HG03565 (cell line): ENCODE measurements around the gene SESN3.
"Not testable (repeated sequence)": the region's sequence is repeated elsewhere in the genome, so short reads cannot be mapped to it uniquely, and the experiment has no call there.

Source experiments
- ATAC-seq: cut with Tn5 transposase; IDR thresholded peaks from one replicate; pipeline ENCODE4 v1.9.1; 2021; ENCODE audit warnings: mild to moderate bottlenecking, moderate library complexity; ENCODE audit not compliant: unreplicated experiment

Gene SESN3

DNA sequence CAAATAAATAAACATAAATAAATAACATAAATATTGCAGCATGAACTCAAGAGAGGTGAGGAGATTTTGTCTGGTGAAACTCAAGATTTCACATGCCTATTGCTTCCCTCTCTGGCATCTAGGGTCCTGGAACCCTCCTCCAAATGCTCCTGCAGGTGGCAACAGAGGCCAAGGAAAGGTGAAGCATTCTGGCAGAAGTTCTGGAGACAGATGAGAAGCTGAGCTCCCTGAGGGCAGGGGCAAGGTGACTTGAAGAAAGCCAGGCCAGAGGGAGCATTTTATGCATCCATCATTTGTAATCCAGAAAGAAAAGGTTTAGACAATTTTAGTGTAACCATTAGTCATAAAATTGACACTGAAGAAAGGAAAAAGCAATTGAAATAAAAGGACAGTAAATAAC lies 76.5 kb downstream of the SESN3 start:
- ATAC-seq: no peak

DNA sequence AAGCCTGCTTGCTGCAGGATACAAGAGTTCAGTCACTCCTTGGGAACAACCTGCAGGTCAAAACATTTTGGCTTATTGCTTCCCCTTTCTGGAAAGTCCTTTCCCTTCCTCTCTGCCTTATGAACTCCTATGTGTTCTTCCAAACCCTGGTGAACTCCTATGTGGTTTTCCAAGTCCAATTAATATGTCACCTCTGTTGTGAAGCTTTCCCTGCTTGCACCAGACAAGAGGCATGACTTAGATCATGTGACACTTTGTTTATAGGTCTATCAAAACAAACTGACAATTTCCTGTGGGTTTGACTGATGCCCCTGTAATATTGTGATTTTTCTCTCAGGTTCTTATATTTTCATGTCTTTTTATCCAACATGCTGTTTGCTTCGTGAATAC lies 77.2 kb downstream of the SESN3 start:
- ATAC-seq: no peak

DNA sequence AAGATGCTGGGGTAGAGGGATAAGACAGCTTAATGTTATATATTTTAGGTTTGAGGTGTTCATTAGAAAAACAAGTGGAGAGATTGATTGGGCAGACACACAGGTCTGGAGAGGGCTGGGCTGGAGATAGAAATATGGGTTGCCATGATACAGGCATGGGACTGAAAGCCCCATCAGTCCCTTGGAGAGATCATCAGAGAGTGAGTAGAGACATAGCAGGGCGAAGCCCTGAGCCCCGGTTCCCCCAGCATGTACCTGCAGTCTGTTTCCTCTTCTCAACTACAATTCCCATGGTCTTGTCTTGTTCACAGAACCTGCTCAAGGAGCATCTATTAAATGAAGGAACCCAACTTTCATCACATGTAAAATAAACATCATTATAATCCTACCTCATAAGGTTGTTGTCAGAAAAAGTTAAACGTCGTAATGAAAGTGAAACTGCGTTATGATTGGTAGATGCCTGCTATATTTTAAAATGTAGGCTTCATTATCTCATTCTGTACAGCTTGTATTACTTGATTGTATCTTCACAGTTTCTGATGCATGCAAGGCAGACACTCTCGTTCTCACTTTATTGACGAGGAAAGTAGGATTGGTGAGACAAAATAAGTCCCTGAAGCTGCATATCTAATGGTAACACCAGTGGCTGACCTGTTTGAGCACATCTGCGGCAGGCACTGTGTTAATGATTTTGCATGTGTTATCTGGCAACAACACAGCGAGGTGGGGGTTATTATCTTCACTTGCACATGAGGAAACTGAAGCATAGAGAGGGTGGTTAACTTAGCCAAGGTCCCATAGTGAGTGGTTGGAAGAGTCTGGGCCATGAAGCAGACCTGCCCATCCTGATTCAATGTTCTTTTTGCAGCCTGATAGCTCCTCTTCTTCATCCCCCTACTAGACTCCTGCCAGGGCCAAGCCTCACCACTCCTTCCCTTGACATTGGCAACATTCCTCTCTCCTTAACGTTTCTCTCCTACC lies 77.8 kb downstream of the SESN3 start:
- no peak for ATAC-seq

DNA sequence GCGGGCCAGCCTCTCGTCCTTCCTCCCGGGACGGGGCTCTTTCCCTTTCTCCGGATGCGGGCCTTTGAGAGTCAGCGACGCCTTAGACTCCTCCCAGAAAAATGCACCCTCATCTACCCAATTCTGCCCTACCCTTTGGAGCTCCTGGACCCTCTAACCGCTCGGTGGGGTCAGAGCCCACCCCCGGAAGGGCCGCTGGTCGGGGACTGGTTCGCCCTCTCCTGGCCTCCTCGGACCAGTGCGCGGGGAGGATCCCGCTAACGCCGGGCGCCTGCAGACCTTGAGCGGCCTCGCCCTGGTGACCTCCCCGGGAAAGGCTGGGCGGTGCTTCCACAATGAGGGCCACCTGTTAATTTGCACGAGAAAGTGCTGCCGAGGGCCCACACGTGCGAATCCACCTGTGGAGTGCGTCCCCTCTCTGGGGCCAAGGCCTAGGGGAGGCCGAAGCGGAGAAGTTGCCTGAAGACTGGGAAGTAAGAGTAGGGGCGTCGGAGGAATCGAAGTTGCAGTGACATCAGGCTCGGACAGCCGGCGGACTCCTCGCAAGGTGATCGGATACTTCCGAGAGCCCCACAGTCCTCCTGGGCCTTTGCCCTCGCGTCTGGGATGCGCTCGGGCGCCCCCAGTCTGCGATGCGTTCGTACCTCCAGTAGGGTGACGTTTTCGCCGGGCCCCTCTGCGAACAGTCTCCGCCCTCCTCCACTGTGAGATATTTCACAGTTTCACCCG lies 79.9 kb downstream of the SESN3 start:
- peak; percentile 85 for ATAC-seq

DNA sequence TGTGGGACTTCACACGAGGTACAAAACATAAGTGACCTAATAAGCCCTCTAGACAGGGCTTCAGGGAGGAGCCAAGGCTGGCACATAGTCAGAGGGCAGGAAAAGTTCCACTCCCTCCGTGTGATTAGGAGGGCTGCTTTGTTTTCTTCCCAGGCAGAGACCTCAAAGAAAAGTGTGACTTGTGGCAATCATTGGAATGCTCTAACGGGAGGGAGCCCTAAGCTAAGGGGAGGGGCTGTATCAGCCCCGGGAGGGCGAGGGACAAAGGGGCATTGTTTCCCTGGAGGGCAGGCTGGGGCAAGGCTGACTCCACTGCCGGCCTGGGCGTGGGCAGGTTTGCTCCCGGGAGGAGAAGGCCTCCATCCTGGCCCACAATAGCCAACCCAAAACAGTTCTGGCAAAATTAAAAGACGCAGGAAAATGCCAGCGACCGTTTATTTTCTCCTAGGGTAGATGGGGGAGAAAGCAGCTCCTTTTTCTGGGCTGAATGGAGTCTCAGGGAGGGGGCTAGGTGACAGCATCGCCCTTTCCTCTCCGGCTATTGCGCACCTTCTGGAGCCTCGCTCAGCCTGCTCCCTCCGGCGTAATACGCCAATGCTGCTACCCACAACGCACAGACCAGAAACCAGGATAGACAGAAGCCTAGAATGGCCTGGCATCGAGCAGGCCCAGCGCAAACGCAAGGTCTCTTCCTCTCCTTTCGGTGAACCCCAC lies 81.2 kb downstream of the SESN3 start:
- no peak for ATAC-seq

DNA sequence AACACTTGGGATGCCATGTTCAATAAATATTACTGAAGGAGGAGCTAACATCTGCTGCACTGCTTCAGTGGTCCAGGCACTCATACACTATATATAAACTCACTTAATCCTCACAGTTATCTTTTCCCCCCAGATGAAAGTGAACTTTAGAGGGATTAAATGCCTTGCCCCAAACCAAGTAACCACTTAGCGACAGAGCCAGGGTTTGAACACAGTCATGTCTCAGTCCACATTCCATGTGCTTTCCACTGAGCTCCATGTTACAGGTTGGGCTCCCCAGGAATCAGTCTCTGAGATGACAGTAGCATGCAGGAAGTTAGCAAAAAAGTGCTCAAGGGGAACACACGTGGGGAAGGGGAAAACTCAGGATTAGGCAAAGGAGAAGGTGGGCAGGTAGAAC lies 82.1 kb downstream of the SESN3 start:
- no peak for ATAC-seq

DNA sequence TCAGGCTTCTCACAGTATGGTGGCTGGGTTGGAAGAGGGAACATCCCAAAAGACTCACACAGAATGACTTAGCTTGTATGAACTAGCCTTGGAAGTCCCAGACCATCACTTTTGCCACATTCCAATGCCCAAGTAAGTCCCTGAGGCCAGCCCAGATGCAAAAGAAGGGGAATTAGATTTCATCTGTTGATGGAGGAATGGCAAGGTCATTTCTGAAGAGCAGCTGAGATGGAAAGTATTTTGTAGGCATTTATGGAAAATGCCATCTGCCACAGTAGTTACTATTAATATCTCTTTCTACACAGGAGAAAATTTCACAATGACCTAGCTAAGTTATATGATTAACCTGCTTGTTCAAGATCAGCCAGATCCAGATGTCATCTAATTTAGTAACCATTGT lies 82.6 kb downstream of the SESN3 start:
- no peak for ATAC-seq

DNA sequence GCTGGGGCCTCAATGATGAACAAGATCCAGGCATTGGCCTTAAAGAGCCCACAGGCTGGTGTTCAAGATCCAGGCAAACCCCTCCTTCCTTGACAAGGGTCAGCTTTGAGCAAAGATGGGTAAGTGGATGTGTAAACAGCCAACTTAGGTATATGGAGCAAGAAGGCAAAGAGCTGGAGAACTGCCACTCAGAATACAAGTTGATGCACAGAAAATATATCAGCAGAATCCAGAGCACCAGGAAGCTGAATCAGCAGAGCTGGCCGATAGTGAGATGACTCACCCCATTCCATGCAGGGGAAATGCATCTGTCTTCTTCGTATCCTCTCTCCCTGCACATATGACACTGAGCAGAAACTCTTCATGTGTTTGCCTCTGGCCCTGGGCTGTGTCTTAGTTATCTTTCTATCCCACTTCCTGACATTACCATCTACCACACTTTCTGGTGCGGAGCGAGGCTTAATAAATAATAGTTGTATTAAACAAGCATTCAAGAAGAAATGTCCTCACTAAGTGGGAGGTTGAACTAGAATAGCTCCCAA lies 83.6 kb downstream of the SESN3 start:
- ATAC-seq: no peak

DNA sequence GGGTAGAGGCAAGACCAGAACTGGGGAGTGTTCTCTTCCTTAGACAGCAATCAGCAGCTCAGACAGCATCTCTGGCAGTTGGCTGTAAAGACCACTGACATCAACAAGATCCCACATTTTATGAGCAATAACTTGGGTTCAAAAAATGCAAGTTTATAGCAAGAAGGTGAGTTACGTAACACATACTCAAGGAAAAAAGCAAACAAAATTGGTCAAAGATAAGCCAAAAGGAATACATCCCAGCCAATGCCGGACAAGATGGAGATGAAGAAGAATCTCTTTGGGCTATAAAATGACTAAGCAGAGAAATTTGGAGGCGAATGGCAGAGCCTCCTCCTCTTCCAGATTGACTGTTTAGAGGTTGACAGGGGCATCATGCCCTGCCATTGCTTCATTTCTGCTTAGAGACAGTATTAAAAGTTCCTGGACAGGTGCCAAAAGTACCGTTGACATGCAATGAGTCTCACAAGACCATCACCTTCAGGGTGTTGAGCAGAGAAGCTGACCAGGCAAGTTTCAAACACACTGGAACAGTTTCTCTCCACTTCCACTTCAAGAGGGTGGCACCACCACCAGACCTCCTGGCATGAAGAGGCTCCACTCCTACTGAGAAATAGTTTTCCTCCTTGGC lies 85.5 kb downstream of the SESN3 start:
- ATAC-seq: no peak

DNA sequence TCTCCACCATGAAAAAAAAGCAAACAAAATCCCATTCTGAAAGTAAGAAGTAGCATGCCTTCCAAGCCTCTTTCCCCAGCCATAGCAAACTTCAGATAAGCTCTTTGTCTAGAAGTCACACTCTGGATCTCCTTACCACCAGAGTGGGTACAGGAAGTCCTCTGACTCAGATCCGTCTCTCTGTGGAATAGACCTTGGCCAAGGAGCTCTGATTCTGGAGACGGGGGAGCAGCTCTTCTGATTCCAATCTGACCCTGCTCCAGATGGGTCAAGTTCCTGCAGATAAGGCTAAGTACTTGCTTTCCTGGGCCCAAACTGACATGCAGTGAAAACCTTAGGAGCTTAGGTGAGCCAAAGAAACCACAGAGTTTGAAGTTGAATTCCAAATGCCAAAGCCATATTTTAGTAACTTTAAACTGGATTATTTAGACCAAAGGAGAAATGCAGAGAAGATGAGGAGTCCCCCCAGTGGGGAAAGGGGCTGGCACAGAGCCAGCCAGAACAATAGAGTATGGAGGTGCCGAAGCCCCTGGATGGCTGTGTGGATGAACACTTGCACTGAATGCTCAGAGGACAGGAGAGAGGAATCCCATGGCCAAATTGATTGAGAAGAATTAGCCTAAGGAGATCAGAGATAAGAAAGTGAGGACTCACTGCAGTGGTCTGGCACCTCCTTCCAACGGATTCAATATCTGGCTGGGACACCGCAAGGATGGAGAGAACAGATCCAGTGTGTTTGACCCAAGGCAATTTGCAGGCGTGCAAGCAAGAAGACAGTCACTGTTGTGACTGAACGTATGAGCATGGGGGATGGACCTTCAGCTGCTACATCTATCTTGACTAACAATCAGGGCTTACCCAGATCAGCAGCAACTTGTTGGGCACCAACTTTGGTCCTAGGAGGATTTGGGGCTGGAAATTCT lies 86.4 kb downstream of the SESN3 start:
- no peak for ATAC-seq

DNA sequence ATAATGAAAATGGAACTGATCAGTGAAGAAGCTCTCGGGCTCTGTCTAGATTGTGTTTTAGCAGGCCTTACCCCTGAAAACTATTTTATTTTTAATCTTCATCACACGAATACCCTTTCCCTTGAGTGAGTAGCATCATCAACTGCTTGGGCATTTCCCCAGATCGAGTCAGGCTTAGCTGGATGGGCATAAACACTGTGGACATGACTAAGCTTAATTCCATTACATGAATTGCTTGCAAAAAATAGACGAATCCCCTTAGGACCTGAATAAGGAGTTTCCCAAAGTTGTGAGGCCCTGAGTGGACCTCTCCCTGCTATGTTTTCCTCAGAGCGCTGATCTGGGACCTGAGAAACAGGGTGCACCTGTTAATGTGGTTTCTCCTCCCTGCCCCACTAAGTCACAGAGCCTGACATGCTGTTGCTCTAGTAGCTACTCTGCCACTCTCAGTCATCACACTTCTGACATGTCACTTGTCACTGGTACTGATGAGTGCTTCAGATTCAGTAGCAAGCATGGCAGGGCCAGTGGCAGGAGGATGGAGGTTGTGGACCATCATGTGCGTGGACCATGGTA lies 87.8 kb downstream of the SESN3 start:
- no peak for ATAC-seq

DNA sequence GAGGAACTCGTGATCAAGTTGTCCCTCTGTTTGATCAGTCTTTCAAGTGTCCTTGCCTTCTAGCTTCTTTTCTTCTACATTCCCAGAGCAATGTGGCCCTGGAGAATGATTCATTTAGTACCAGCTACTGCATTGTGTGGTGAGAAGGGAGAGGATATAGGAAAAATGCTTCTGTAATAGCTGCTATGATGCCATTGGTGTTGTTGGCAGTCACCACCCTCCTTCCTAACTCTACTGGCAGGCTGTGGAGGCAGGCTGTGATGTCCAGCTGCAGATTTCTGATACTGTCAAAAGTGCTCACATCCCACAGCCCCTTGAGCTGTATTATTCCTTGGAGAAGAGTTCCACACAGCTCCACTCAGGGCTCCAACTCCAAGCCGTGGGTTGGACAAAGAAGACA lies 88.6 kb downstream of the SESN3 start:
- no peak for ATAC-seq

DNA sequence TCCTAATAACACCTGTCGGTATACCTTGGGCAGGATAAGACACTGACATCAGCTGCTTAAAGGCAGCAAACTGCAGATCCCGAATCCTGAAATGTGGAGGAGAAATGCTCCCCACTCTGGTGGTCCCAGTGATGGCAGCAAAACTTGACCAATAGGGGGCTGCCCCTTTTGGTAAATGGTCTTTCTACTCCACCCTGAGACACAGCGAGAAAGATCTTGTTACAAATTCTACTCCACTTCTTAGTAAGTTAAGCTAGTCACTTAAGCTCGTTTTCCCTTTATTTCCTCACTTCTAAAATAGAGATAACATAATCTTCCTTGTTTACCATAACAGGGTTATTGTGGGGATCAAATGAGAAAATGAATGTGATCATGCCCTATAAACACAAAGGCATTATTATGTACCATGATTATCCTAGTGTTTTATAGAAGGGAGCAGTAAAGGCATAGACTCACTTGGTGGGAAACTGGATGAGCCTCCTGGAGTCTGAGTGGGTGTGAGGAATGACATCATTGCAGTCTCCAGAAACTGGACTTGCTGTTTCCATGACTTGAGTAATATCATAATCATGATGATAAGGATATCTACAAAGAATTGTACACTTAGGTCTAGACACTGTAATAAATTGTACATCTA lies 90.5 kb downstream of the SESN3 start:
- no peak for ATAC-seq

DNA sequence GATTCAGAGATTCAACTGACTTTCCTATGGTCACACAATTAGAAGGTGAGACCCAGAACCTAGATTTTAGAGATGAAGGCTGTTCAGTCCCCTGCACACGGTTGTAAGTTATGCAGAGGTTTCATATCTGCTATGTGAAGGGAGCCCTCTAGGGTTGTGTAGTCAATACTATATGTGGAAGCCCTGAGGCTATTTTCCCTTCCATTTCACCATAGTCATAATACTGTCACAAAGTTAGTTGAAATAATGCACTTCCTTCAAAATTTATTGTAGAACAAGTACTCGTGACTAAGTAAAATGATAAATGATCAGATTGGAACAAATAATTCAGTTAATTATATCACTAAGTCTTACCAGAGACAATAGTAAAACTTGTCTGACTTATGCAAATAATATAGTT lies 92.6 kb downstream of the SESN3 start:
- peak; percentile 91 for ATAC-seq

DNA sequence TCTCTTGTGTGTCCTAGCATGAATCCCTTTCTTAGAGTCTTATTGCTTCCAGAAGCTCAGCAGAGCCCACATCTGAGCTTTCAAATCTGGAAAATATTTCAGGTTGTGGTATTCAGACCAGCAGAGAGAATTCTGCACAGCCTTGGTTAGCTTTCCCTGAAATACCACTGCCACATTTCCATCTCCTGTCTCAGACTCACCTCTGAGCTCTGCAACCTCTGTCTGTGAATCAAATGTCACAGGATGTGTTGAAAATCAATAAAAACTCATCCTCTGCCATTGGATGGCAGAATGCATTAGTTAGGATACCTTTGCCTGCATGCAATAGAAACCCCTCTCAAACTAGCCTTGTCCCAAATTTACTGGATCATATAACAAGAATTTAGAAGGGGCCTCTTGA lies 93.7 kb downstream of the SESN3 start:
- ATAC-seq: no peak

DNA sequence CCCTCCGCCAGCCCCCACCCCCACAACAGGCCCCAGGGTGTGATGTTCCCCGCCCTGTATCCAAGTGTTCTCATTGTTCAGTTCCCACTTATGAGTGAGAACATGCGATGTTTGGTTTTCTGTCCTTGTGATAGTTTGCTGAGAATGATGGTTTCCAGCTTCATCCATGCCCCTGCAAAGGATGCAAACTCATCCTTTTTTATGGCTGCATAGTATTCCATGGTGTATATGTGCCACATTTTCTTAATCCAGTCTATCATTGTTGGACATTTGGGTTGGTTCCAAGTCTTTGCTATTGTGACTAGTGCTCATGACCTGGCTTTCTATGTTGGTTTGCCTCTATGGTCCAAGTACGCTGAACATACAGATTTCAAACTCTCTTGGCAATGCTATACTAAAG lies 94.3 kb downstream of the SESN3 start:
- not testable (repeated sequence) for ATAC-seq

DNA sequence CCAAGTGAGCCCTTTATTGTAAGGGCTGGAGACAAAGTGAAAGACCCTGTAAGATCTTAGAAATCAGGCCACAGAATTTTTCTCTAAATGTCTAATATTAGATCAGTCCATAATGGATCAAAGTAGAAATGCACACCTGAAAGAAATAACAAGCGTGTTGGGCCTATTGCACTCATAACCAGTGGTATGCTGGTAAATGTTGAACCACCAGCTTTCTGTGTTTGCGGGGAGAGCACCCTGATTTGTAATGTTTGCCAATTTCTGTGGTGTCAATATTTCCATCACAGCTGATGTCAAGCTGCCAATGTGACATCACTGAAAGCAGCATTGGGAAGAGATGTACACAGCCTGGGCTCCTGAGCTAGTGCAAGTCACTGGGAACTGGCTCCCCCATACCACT lies 95.1 kb downstream of the SESN3 start:
- no peak for ATAC-seq

DNA sequence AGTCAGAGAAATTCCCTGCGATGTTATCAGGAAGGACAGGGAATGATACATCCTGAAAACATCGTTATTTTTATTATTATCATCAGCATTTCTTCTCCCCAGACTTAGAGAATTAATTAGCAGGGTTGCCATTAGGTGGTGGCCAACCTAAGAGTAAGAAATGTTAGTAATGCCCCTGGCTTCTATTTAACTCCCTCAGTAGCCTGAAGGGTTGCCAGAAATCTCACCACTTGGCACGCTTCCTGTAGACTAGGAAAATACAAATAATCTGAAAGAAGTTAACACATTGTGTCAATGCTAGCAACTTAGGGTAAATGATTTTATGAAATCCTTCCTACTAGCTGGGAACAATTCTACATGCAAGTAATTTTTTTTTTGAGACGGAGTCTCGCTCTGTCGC lies 95.8 kb downstream of the SESN3 start:
- ATAC-seq: no peak

DNA sequence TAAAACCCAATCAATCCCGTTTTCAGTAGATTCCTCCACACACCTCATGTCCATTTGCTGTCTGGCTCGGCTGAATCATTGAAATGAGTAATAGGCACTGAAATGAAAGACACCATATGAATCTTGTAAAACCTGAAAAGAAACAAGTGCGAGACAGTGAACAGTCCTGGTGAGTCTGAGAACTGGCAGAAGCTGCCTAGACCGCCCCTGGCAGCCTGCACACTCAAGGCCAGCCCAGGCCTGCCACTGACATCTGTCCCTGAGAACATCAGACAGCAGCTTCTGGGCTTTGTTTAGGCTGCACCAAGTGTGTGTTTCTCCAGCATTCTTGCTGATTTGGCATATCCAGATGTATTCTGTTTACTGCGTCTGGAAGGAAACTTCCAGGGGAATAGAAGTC lies 96.5 kb downstream of the SESN3 start:
- no peak for ATAC-seq
